ENCODE data around the gene PRRC2A.
A peak's percentile ranks its signal among the peaks of the same experiment; 100 is the strongest.

PRRC2A gene

GRCh38 chr6:31680226-31681134, 60.0 kb downstream of the PRRC2A start, which contains the start of gene LY6G5C:
TSS of gene LY6G5C (minus strand) at chr6:31681067. CDS start at chr6:31680373, 694 bp downstream.
- H3K27ac ChIP-seq (ENCODE audit: low read length) = peak within 1 kb of the TSS; percentile 55
- H3K9ac ChIP-seq (ENCODE audit: low read length in 2 of 2) = peak within 1 kb of the TSS; percentile 66 to 79
- peaks cover 0 to 4% of the 10 kb centered on the region in 2 donors for H3K36me3 ChIP-seq (ENCODE audit: control insufficient read depth in 2 of 2, insufficient read depth in 2 of 2, low read length in 2 of 2)
- no peaks in the 10 kb centered on the region for H3K27me3 ChIP-seq (ENCODE audit: control insufficient read depth in 1 of 2, insufficient read depth in 2 of 2, low read length in 2 of 2)
- H3K4me1 ChIP-seq (ENCODE audit: control insufficient read depth, insufficient read depth, low read length) = peaks cover 17% of the 10 kb centered on the region
- H3K4me3 ChIP-seq (ENCODE audit: low read length in 2 of 2) = peak within 1 kb of the TSS; percentile 64 to 81
- no peaks in the 10 kb centered on the region for H3K9me3 ChIP-seq (ENCODE audit: control insufficient read depth in 2 of 2, low read length in 2 of 2)

DNA sequence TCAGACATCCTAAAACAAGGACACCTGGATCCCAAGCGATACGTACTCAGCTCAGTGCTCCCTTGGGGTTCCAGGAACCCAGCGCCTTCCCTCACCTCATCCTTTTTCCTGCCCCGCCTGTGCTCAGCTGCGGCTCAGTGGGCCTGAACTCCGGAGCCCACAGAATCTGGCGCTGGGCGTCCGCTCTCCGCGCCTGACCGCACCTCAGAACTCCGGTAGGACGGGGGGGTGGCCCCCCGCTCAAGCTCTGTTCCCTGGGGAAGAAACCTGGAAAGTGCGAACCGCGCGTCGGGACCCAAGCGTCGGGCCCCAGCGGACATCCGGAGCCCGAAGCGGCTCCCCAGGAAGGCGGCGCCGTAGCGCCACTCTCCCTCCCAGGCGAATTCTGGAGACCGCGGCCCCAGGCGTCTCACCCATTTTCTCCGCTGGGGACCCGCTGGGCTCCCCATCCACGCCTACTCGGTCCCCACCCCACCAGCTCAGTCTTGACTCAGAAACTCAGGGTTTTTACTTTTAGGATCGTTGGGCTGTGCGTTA, 60.7 kb downstream of the PRRC2A start:
- peak overlapping the region; percentile 64 to 81 for H3K4me3 ChIP-seq (ENCODE audit: low read length in 2 of 2)
- no peaks in the 10 kb centered on the region for H3K27me3 ChIP-seq (ENCODE audit: control insufficient read depth in 1 of 2, insufficient read depth in 2 of 2, low read length in 2 of 2)
- H3K9ac ChIP-seq (ENCODE audit: low read length in 2 of 2) = peak overlapping the region; percentile 66 to 79
- H3K27ac ChIP-seq (ENCODE audit: low read length) = peak overlapping the region; percentile 55
- H3K36me3 ChIP-seq (ENCODE audit: control insufficient read depth in 2 of 2, insufficient read depth in 2 of 2, low read length in 2 of 2) = peaks cover 2 to 6% of the 10 kb centered on the region in 2 donors
- H3K9me3 ChIP-seq (ENCODE audit: control insufficient read depth in 2 of 2, low read length in 2 of 2) = no peaks in the 10 kb centered on the region
- H3K4me1 ChIP-seq (ENCODE audit: control insufficient read depth, insufficient read depth, low read length) = peaks cover 17% of the 10 kb centered on the region

DNA sequence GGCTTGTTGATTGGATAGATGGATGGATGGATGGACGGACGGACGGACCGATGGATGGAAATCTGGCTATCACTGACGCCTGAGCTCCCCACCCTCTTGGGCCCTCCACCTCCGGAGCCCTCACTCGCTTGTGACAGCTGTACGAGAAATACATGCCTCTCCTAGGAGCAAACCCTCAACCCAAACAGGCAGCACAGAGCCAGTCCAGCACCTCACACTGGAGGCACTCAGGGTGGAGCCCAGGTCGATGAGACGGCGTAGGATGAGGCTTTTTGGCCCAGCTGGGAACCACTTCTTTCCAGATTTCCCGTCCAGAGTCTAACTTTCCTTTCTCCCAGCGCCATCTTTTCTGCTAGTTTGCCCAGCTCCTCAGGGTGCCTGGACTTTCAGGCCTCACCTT, 63.1 kb downstream of the PRRC2A start:
- H3K36me3 ChIP-seq (ENCODE audit: control insufficient read depth in 2 of 2, insufficient read depth in 2 of 2, low read length in 2 of 2) = peaks cover 24 to 25% of the 10 kb centered on the region in 2 donors
- H3K27me3 ChIP-seq (ENCODE audit: control insufficient read depth in 1 of 2, insufficient read depth in 2 of 2, low read length in 2 of 2) = no peaks in the 10 kb centered on the region
- peaks cover 17% of the 10 kb centered on the region for H3K4me1 ChIP-seq (ENCODE audit: control insufficient read depth, insufficient read depth, low read length)
- no peak overlapping the region for H3K27ac ChIP-seq (ENCODE audit: low read length)
- no peak overlapping the region for H3K9ac ChIP-seq (ENCODE audit: low read length in 2 of 2)
- peak overlapping the region in 1 of 2 donors; percentile 54 for H3K4me3 ChIP-seq (ENCODE audit: low read length in 2 of 2)
- no peaks in the 10 kb centered on the region for H3K9me3 ChIP-seq (ENCODE audit: control insufficient read depth in 2 of 2, low read length in 2 of 2)

GRCh38 chr6:31686483-31686882, 66.0 kb downstream of the PRRC2A start:
- Histone ChIP-seq H3K9ac (ENCODE audit: low read length in 2 of 2) (no peak overlapping the region), H3K4me3 (ENCODE audit: low read length in 2 of 2) (no peak overlapping the region), H3K27ac (ENCODE audit: low read length) (no peak overlapping the region), H3K27me3 (ENCODE audit: control insufficient read depth in 1 of 2, insufficient read depth in 2 of 2, low read length in 2 of 2) (no peaks in the 10 kb centered on the region), H3K36me3 (ENCODE audit: control insufficient read depth in 2 of 2, insufficient read depth in 2 of 2, low read length in 2 of 2) (peaks cover 51% of the 10 kb centered on the region in 2 donors), H3K4me1 (ENCODE audit: control insufficient read depth, insufficient read depth, low read length) (peaks cover 2% of the 10 kb centered on the region), H3K9me3 (ENCODE audit: control insufficient read depth in 2 of 2, low read length in 2 of 2) (no peaks in the 10 kb centered on the region)

DNA sequence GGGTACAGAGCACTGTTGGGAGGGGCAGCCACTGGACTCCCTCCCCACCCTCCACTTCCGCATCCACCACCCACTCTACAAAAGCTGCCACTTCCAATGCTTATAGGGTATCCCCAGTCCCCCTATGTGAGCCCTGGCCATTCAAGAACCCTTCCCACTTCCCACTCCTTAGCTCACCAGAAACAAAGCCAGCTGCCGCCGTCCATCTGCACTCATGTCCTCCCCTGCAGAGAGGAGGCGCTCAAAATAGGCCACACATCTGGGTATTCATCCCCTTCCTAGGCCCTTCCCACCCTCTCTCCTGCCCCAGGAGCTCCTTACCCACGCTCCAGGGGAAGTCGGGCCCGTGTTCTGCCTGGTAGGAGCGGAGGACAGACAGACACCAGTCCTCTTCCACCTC, 66.8 kb downstream of the PRRC2A start:
- Histone ChIP-seq H3K27ac (ENCODE audit: low read length) (no peak overlapping the region), H3K27me3 (ENCODE audit: control insufficient read depth in 1 of 2, insufficient read depth in 2 of 2, low read length in 2 of 2) (no peaks in the 10 kb centered on the region), H3K9me3 (ENCODE audit: control insufficient read depth in 2 of 2, low read length in 2 of 2) (no peaks in the 10 kb centered on the region), H3K4me1 (ENCODE audit: control insufficient read depth, insufficient read depth, low read length) (no peaks in the 10 kb centered on the region), H3K4me3 (ENCODE audit: low read length in 2 of 2) (no peak overlapping the region), H3K36me3 (ENCODE audit: control insufficient read depth in 2 of 2, insufficient read depth in 2 of 2, low read length in 2 of 2) (peaks cover 55 to 57% of the 10 kb centered on the region in 2 donors), H3K9ac (ENCODE audit: low read length in 2 of 2) (no peak overlapping the region)

Measured in stomach smooth muscle (tissue), 2 donors.